ENCODE data around the gene ARL4D. TPM values are rescaled to one million over a fixed set of nuclear protein-coding genes. Genes with fewer than 3 reads are reported as not detected.
"Not testable (repeated sequence)": the region's sequence is repeated elsewhere in the genome, so short reads cannot be mapped to it uniquely, and the experiment has no call there.

Gene ARL4D
- total RNA-seq, 2 experiments from 2014 or later, result 2.2 to 3.4 TPM

GRCh38 chr17:43416998-43417890, 18.5 kb downstream of the ARL4D start:
- ATAC-seq (no peak), DNase-seq (no peak)
- H3K9me3 Mint-ChIP-seq, result no peaks in the 10 kb centered on the region
- H3K4me1 Mint-ChIP-seq (ENCODE audit: low read depth), result no peaks in the 10 kb centered on the region
- H3K4me3 Mint-ChIP-seq, result no peak overlapping the region
- ChIA-PET POLR2A (no interaction called here), CTCF (interaction anchor here (0.8 to 4.3 kb wide), 3 partner anchors 23 to 66 kb away, joined by 3 to 19 read pairs (median 4); partner anchors contain the start of gene DHX8)
- no peak overlapping the region for H3K27ac Mint-ChIP-seq
- no peak for TF ChIP-seq CTCF (IDR thresholded peaks at IDR 0.05)
- H3K36me3 Mint-ChIP-seq (ENCODE audit: low read depth), result no peaks in the 10 kb centered on the region
- intact Hi-C loops (cut with micrococcal nuclease), result no loop called here
- peaks cover 5% of the 10 kb centered on the region for H3K27me3 Mint-ChIP-seq

GRCh38 chr17:43418441-43419374, 19.9 kb downstream of the ARL4D start:
- Mint-ChIP-seq H3K4me1 (ENCODE audit: low read depth) (no peaks in the 10 kb centered on the region), H3K27ac (no peak overlapping the region)
- POLR2A ChIA-PET, result interaction anchor here (1.0 kb wide), 1 partner anchor 66 kb away, joined by 3 read pairs; the partner anchor contains the start of gene DHX8

GRCh38 chr17:43419375-43419882, 20.6 kb downstream of the ARL4D start:
- H3K4me1 Mint-ChIP-seq (ENCODE audit: low read depth); H3K4me3 Mint-ChIP-seq; H3K27me3 Mint-ChIP-seq; ATAC-seq; H3K36me3 Mint-ChIP-seq (ENCODE audit: low read depth); H3K9me3 Mint-ChIP-seq; intact Hi-C loops (cut with micrococcal nuclease); DNase-seq; H3K27ac Mint-ChIP-seq: not testable (repeated sequence)
- POLR2A ChIA-PET, result interaction anchor here (1.0 kb wide), 1 partner anchor 65 kb away, joined by 3 read pairs; the partner anchor contains the start of gene DHX8
- CTCF ChIA-PET, result interaction anchor here (4.3 kb wide), 1 partner anchor 64 kb away, joined by 19 read pairs; the partner anchor contains the start of gene DHX8

More at GRCh38 chr17:43418441-43419374, 19.9 kb downstream of the ARL4D start:
- ATAC-seq (peak; percentile 58), DNase-seq (peak; percentile 23)
- Mint-ChIP-seq H3K27me3 (peaks cover 5% of the 10 kb centered on the region), H3K36me3 (ENCODE audit: low read depth) (no peaks in the 10 kb centered on the region), H3K4me3 (no peak overlapping the region), H3K9me3 (no peaks in the 10 kb centered on the region)
- TF ChIP-seq CTCF (IDR thresholded peaks at IDR 0.05), result no peak
- CTCF ChIA-PET, result interaction anchor here (0.8 to 4.3 kb wide), 2 partner anchors 25 to 64 kb away, joined by 3 to 19 read pairs; partner anchors contain the start of gene DHX8
- intact Hi-C loops (cut with micrococcal nuclease), result no loop called here

- no peaks in the 10 kb centered on the region for H3K9me3 Mint-ChIP-seq
- no peak overlapping the region for H3K4me3 Mint-ChIP-seq
- no peaks in the 10 kb centered on the region for H3K36me3 Mint-ChIP-seq (ENCODE audit: low read depth)
- no peak for TF ChIP-seq CTCF (IDR thresholded peaks at IDR 0.05)
- H3K27me3 Mint-ChIP-seq, result peaks cover 8% of the 10 kb centered on the region
- ATAC-seq, result no peak
- intact Hi-C loops (cut with micrococcal nuclease), result no loop called here
- ChIA-PET CTCF (interaction anchor here (1.2 to 1.3 kb wide), 2 partner anchors 59 to 60 kb away, joined by 3 to 4 read pairs; partner anchors contain the start of gene DHX8), POLR2A (no interaction called here)
- H3K27ac Mint-ChIP-seq, result no peak overlapping the region
- no peak for DNase-seq
- H3K4me1 Mint-ChIP-seq (ENCODE audit: low read depth), result no peaks in the 10 kb centered on the region
Observed at GRCh38 chr17:43423777-43424455, 25.1 kb downstream of the ARL4D start.

All from activated CD8-positive, alpha-beta T cell treated with anti-CD3 and anti-CD28 coated beads for 36 hours (primary cell).